Gastroesophageal sphincter (tissue), 4 donors: Measurements from ENCODE around the gene ZNF326. TPM values are rescaled to one million over a fixed set of nuclear protein-coding genes. Genes with fewer than 3 reads are reported as not detected.

Experiments
- ATAC-seq: fragments of 150-250 bp; one replicate; pipeline ENCODE4 v1.9.1; 2016; ENCODE audit warnings: mild to moderate bottlenecking, moderate library complexity
- H3K27ac ChIP-seq, 4 donors: fragments of 200-600 bp; sonication (generic) in 3 of 4; 1 replicate in 3 of 4; 2 replicates in 1 of 4; pipeline ENCODE4 v1.5.1; 2016 to 2019
- H3K27me3 ChIP-seq: fragments of 200-600 bp; sonication (generic); one replicate; pipeline ENCODE4 v1.5.1; 2019
- H3K36me3 ChIP-seq, 2 donors: fragments of 200-600 bp; sonication (generic); one replicate each; pipeline ENCODE4 v1.5.1; 2019; ENCODE audit warnings: control low read depth in 1 of 2
- H3K4me1 ChIP-seq, 3 donors: fragments of 200-600 bp; sonication (generic); 1 replicate in 2 of 3; 2 replicates in 1 of 3; pipeline ENCODE4 v1.5.1; 2016 to 2019; ENCODE audit warnings: control low read depth in 2 of 3
- H3K4me3 ChIP-seq, 2 donors: fragments of 200-600 bp; sonication (generic); one replicate each; pipeline ENCODE4 v1.5.1; 2019; ENCODE audit warnings: mild to moderate bottlenecking in 1 of 2, moderate library complexity in 1 of 2
- H3K9me3 ChIP-seq, 3 donors: fragments of 200-600 bp; sonication (generic); one replicate each; pipeline ENCODE4 v1.5.1; 2017 to 2019; ENCODE audit warnings: control low read depth in 2 of 3
- CTCF ChIP-seq, 4 experiments: fragments of 200-600 bp in 2 of 4; fragments of 450-650 bp in 2 of 4; sonication (generic) in 1 of 4; IDR thresholded peaks; one replicate each; pipeline ENCODE4 v1.5.1; 2017 to 2019; ENCODE audit warnings: antibody characterized with exemption in 4 of 4, mild to moderate bottlenecking in 2 of 4, moderate library complexity in 2 of 4
- EP300 ChIP-seq: sonication (generic); formaldehyde crosslinking; IDR thresholded peaks from one replicate; pipeline ENCODE4 v1.6.1; 2017; ENCODE audit warnings: antibody characterized with exemption, mild to moderate bottlenecking
- POLR2A ChIP-seq, 2 donors: fragments of 450-650 bp; IDR thresholded peaks; one replicate each; pipeline ENCODE4 v1.6.1; 2017; ENCODE audit warnings: antibody characterized with exemption in 2 of 2, mild to moderate bottlenecking in 2 of 2, moderate library complexity in 1 of 2
- POLR2AphosphoS5 ChIP-seq: sonication (generic); formaldehyde crosslinking; IDR thresholded peaks from one replicate; pipeline ENCODE4 v1.6.1; 2017; ENCODE audit warnings: antibody characterized with exemption
- WGBS, 2 donors: methylation state at CpG; one replicate each; pipeline ENCODE4 v1.1.5; 2018; ENCODE audit warnings: low coverage in 1 of 2; 5-methylcytosine and 5-hydroxymethylcytosine counted together
- total RNA-seq, 4 donors: library from RNA; depleted of rRNA; stranded (reverse); fragments of >200 nt; gene quantifications; one replicate each; pipeline ENCODE4 v1.1.0, GENCODE V29; 2016

Gene ZNF326
- total RNA-seq, 4 donors from 2014 or later: 8.2 to 22.7 (median 14.1) TPM

DNA sequence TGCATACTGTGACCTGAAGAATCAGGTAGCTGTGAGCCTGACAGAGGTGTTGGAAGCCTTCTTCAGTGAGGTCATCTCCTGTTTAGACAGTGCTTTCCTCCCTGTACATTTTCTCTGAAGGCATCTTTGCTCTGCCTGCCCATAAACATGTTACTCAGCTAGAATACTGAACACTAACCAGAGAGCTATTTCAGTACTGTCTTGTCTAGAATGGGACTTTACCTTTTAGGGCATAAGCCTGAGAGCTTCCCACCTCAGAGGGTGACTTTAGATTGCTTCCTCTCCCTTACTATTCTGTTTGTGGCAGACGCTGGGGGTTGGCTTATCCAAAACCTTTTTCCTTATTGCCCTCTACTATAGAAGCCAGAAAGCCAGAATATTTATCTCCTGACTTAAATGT lies 23.3 kb upstream of the ZNF326 start:
- ATAC-seq: no peak
- H3K27ac ChIP-seq: no peak overlapping the region
- H3K9me3 ChIP-seq: no peaks in the 10 kb centered on the region
- 55% methylated on average over 1 of the region's 1 CpG; no CpG with 5 or more reads in 1 of the 2 donors for WGBS, 2 donors
- no peaks in the 10 kb centered on the region for H3K27me3 ChIP-seq
- H3K4me3 ChIP-seq: no peak overlapping the region
- TF ChIP-seq CTCF (IDR thresholded peaks at IDR 0.05) (no peak), POLR2AphosphoS5 (no peak), POLR2A (IDR thresholded peaks at IDR 0.05) (no peak), EP300 (no peak)
- no peaks in the 10 kb centered on the region for H3K4me1 ChIP-seq
- no peaks in the 10 kb centered on the region for H3K36me3 ChIP-seq

DNA sequence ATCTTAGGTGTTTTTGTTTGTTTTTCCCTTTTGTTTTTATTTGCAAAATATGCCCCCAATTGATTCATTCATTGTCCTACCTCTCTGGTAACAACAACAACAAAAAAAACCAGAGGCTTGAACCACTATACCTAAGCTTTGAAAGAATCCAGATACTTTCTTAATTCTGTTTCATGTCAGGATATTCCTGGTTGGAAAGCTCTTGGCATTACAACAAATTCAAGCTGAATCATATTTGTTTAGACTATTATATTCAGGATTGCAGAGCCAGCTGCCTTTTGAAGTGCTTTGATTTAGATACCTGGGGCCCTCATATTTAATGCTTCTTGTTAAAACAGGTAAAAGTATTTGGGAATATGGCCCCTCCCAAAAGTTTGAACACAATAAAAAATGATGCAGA lies 22.9 kb upstream of the ZNF326 start:
- no peak for ATAC-seq
- no peaks in the 10 kb centered on the region for H3K36me3 ChIP-seq
- no peaks in the 10 kb centered on the region for H3K4me1 ChIP-seq
- H3K9me3 ChIP-seq: no peaks in the 10 kb centered on the region
- H3K27ac ChIP-seq: no peak overlapping the region
- H3K4me3 ChIP-seq: no peak overlapping the region
- no peak for TF ChIP-seq POLR2AphosphoS5
- no peak for TF ChIP-seq CTCF (IDR thresholded peaks at IDR 0.05)
- no peak for TF ChIP-seq POLR2A (IDR thresholded peaks at IDR 0.05)
- TF ChIP-seq EP300: no peak
- H3K27me3 ChIP-seq: no peaks in the 10 kb centered on the region

DNA sequence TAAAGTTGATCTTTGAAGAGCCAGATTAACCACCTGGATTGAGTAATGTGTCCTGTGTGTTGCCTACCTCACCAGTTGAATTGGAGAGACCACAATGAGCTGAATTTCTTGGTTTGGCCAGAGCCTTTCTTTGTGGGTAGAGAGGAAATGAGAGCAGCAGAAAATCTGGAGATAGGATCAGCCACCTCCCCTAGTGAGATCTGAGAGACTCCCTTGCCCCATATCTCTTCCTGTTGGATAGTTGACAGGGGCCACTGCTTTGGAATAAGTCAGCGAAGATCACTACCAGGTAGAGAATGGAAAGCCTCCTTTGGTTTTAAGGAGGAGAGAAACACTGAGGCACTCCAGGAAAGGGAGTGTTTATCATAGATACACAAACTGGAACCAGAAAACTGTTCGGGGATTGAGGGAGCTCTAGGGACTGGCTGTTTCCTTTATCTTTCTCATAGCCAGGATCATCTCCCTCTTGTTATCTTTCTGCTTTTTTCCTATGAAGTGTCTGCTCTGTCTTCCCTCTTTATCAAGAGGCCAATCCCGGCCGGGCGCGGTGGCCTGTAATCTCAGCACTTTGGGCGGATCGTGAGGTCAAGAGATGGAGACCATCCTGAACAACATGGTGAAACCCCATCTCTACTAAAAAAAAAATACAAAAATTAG lies 21.3 kb upstream of the ZNF326 start:
- WGBS, 2 donors: 80 to 84% methylated on average over 1 to 2 of the region's 8 CpGs
- H3K4me3 ChIP-seq: no peak overlapping the region

DNA sequence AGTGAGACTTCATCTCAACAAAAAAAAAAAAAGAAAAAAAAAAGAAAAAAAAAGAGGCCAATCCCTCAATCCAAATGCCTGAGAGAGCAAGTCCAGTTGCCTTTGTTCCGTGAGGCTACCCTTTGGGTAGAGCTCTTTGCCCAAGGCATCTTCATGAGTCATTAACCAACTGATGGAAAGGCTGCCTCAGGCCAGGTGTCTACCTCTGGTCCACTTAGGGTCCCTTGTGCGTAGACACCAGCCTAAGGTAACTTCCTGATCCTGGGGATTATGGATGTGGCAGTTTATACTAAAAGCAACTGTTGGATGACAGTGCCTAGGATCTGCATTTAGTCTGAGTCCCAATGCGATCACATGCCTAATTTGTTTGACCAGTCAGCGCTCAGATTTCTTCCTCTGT lies 20.7 kb upstream of the ZNF326 start:
- TF ChIP-seq CTCF (IDR thresholded peaks at IDR 0.05) (no peak), POLR2A (IDR thresholded peaks at IDR 0.05) (no peak), EP300 (no peak), POLR2AphosphoS5 (no peak)
- WGBS, 2 donors: 85 to 93% methylated on average over 3 to 4 of the region's 4 CpGs
- H3K27ac ChIP-seq: no peak overlapping the region
- no peaks in the 10 kb centered on the region for H3K4me1 ChIP-seq
- H3K27me3 ChIP-seq: no peaks in the 10 kb centered on the region
- no peaks in the 10 kb centered on the region for H3K36me3 ChIP-seq
- ATAC-seq: no peak
- H3K4me3 ChIP-seq: no peak overlapping the region
- no peaks in the 10 kb centered on the region for H3K9me3 ChIP-seq

More for the DNA sequence above, 21.3 kb upstream of the ZNF326 start:
- no peak for ATAC-seq
- H3K36me3 ChIP-seq: no peaks in the 10 kb centered on the region
- H3K9me3 ChIP-seq: no peaks in the 10 kb centered on the region
- no peak overlapping the region for H3K27ac ChIP-seq
- TF ChIP-seq POLR2A (IDR thresholded peaks at IDR 0.05): no peak
- no peak for TF ChIP-seq EP300
- no peak for TF ChIP-seq POLR2AphosphoS5
- TF ChIP-seq CTCF (IDR thresholded peaks at IDR 0.05): no peak
- no peaks in the 10 kb centered on the region for H3K4me1 ChIP-seq
- H3K27me3 ChIP-seq: no peaks in the 10 kb centered on the region

- WGBS, 2 donors: 44 to 89% methylated on average over 3 to 4 of the region's 4 CpGs
- Histone ChIP-seq H3K9me3 (no peaks in the 10 kb centered on the region), H3K27ac (no peak overlapping the region), H3K27me3 (no peaks in the 10 kb centered on the region), H3K36me3 (no peaks in the 10 kb centered on the region), H3K4me3 (no peak overlapping the region), H3K4me1 (no peaks in the 10 kb centered on the region)
- no peak for ATAC-seq
- TF ChIP-seq POLR2A (IDR thresholded peaks at IDR 0.05) (no peak), EP300 (no peak), CTCF (IDR thresholded peaks at IDR 0.05) (no peak), POLR2AphosphoS5 (no peak)
These were observed 20.0 kb upstream of the ZNF326 start for GRCh38 chr1:89974696-89975470.
